HL-60 (cell line): Measurements from ENCODE around the gene NKAIN2.

Source experiments
- DNase-seq, 2 experiments: peaks; one replicate each; pipeline ENCODE4 v3.0.0-alpha.2; 2010 to 2020; ENCODE audit warnings: low read depth in 1 of 2, low spot score in 1 of 2
- H3K27ac ChIP-seq: fragments of 250-450 bp; sonication (Bioruptor Pico); replicated peaks from 2 replicates; pipeline ENCODE4 v1.5.1; 2020; ENCODE audit warnings: mild to moderate bottlenecking, moderate library complexity
- H3K27me3 ChIP-seq: fragments of 250-450 bp; sonication (Bioruptor Pico); 2 replicates; pipeline ENCODE4 v1.5.1; 2021; ENCODE audit warnings: mild to moderate bottlenecking, moderate library complexity; ENCODE audit not compliant: insufficient read depth, poor library complexity, severe bottlenecking
- H3K4me3 ChIP-seq: replicated peaks from 2 replicates; pipeline ENCODE4 v1.5.1; 2011; ENCODE audit warnings: mild to moderate bottlenecking, control low read depth, low read length; ENCODE audit not compliant: insufficient read depth
- CTCF ChIP-seq: IDR thresholded peaks from one replicate; pipeline ENCODE4 v1.5.1; 2011; ENCODE audit warnings: low read length, control low read depth, inconsistent platforms; ENCODE audit not compliant: insufficient read depth
- GABPA ChIP-seq: IDR thresholded peaks from 2 replicates; pipeline ENCODE4 v1.6.1; 2012; ENCODE audit warnings: low read depth
- POLR2AphosphoS5 ChIP-seq: IDR thresholded peaks from 2 replicates; pipeline ENCODE4 v1.6.1; 2012; ENCODE audit warnings: low read depth
- REST ChIP-seq: IDR thresholded peaks from 2 replicates; pipeline ENCODE4 v1.6.1; 2012; ENCODE audit warnings: low read depth; ENCODE audit not compliant: insufficient replicate concordance
- SPI1 ChIP-seq: IDR thresholded peaks from 2 replicates; pipeline ENCODE4 v1.6.1; 2012; ENCODE audit warnings: low read depth, mild to moderate bottlenecking, borderline replicate concordance

NKAIN2 gene

DNA sequence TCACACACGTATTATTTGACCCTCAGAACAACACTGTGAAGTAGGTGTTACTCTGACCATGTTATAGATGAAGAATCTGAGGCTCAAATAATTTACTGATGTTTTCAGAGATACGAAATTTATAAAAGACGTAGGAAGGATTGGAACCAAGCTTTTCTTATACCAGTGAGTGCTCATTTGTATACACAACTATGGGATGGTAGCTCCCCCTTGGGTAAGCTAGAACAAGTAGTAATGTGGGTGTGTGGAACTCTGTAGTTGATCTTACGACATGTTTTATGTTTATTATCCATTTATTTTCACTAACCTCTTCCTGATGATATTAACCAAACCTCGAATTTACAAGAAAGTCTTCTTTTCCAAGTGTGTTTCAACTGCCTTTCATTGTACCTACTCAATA lies 248.5 kb downstream of the NKAIN2 start:
- DNase-seq, result no peak
- no peak for TF ChIP-seq POLR2AphosphoS5
- no peak for TF ChIP-seq REST
- no peak for TF ChIP-seq GABPA
- TF ChIP-seq CTCF, result no peak
- TF ChIP-seq SPI1, result no peak
- H3K4me3 ChIP-seq, result no peak overlapping the region
- H3K27me3 ChIP-seq, result no peaks in the 10 kb centered on the region
- no peak overlapping the region for H3K27ac ChIP-seq

DNA sequence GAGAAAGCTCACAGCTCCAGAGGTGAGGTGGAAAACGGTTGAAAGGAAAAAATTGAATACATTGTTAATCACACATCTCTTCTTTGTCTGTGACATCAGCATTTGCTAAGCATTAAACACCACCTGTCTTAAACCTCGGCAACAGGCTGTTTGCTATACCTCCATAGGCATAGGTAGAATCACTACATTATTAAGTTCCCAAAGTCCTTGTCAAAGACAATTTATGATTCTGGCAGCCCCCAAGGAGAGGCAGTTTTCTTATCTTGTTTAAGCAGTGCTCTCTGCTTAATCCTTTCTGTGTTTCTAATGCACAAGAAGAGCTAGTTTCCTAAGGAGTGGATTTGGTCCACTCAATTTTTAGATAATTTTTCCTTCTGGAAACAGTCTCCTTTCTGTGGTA lies 249.7 kb downstream of the NKAIN2 start:
- H3K4me3 ChIP-seq, result no peak overlapping the region
- no peak for TF ChIP-seq SPI1
- no peak for TF ChIP-seq CTCF
- no peak for TF ChIP-seq REST
- no peak for TF ChIP-seq POLR2AphosphoS5
- TF ChIP-seq GABPA, result no peak
- DNase-seq, result no peak
- no peak overlapping the region for H3K27ac ChIP-seq
- no peaks in the 10 kb centered on the region for H3K27me3 ChIP-seq

DNA sequence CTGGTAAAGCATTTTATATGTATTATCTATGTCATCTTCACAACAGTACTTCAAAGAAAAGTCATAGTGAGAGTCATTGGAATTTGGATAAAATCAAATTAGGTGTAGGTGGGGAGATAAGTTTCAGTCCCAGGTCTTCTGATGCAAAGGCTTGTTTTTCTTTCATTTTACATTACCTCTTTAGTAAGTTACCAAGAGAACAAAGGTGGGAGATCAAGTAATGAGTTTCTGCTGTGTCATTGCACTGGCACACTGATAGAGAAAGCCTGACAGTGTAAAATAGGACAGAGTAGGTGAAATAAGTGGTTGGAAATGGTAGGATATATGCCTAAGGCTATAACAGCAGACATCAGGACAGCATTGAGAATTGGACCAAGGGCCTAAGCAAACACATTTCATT lies 250.4 kb downstream of the NKAIN2 start:
- no peak overlapping the region for H3K27ac ChIP-seq
- no peak for TF ChIP-seq POLR2AphosphoS5
- no peak for TF ChIP-seq CTCF
- no peak for TF ChIP-seq REST
- TF ChIP-seq SPI1, result no peak
- no peak for TF ChIP-seq GABPA
- no peaks in the 10 kb centered on the region for H3K27me3 ChIP-seq
- DNase-seq, result no peak
- no peak overlapping the region for H3K4me3 ChIP-seq
